ENCODE results near the gene GALNT2.
A peak's percentile ranks its signal among the peaks of the same experiment; 100 is the strongest.

The GALNT2 gene

DNA sequence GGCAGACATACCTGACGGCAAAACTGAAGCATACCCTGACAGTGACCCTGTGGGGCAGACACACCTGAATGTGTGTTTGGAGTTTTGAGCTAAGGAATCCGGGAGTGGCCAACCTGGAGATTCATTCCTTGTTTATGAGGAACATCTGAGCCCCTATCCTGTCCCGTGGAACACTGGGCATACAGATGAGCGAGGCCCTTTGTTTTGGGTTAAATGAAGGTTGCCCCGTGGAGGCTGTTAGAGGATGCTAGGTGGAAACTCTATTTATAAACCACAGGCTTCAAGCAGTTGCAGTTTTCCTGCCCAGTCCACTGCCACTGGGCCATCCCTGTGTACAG lies 18.1 kb downstream of the GALNT2 start:
- Histone ChIP-seq H3K36me3 (ENCODE audit: insufficient read depth, low read length) (peaks cover 5% of the 10 kb centered on the region), H3K27me3 (ENCODE audit: control insufficient read depth, insufficient read depth, low read length) (no peaks in the 10 kb centered on the region), H3K4me1 (ENCODE audit: control insufficient read depth, insufficient read depth, low read length) (peaks cover 66% of the 10 kb centered on the region), H3K4me2 (ENCODE audit: low read length) (peak overlapping the region; percentile 77), H3K9ac (ENCODE audit: low read depth, low read length) (peak overlapping the region; percentile 75), H3K4me3 (ENCODE audit: low read length) (peak overlapping the region; percentile 34), H3K9me3 (replicated peaks; ENCODE audit: low read length) (no peaks in the 10 kb centered on the region)

- Histone ChIP-seq H3K9me3 (replicated peaks; ENCODE audit: low read length) (no peaks in the 10 kb centered on the region), H3K4me3 (ENCODE audit: low read length) (no peak overlapping the region), H3K27me3 (ENCODE audit: control insufficient read depth, insufficient read depth, low read length) (no peaks in the 10 kb centered on the region), H3K4me2 (ENCODE audit: low read length) (peak overlapping the region; percentile 36), H3K4me1 (ENCODE audit: control insufficient read depth, insufficient read depth, low read length) (peaks cover 76% of the 10 kb centered on the region), H3K9ac (ENCODE audit: low read depth, low read length) (peak overlapping the region; percentile 2), H3K36me3 (ENCODE audit: insufficient read depth, low read length) (peaks cover 5% of the 10 kb centered on the region)
These were observed 19.1 kb downstream of the GALNT2 start for GRCh38 chr1:230086151-230086550.

GRCh38 chr1:230087028-230087716 lies 20.1 kb downstream of the GALNT2 start:
- Histone ChIP-seq H3K9me3 (replicated peaks; ENCODE audit: low read length) (no peaks in the 10 kb centered on the region), H3K9ac (ENCODE audit: low read depth, low read length) (peak overlapping the region; percentile 49), H3K4me3 (ENCODE audit: low read length) (no peak overlapping the region), H3K27me3 (ENCODE audit: control insufficient read depth, insufficient read depth, low read length) (no peaks in the 10 kb centered on the region), H3K36me3 (ENCODE audit: insufficient read depth, low read length) (no peaks in the 10 kb centered on the region), H3K4me2 (ENCODE audit: low read length) (peak overlapping the region; percentile 45), H3K4me1 (ENCODE audit: control insufficient read depth, insufficient read depth, low read length) (peaks cover 85% of the 10 kb centered on the region)

GRCh38 chr1:230087717-230088105 lies 20.7 kb downstream of the GALNT2 start:
- Histone ChIP-seq H3K27me3 (ENCODE audit: control insufficient read depth, insufficient read depth, low read length) (no peaks in the 10 kb centered on the region), H3K4me3 (ENCODE audit: low read length) (no peak overlapping the region), H3K9ac (ENCODE audit: low read depth, low read length) (peak overlapping the region; percentile 49), H3K4me1 (ENCODE audit: control insufficient read depth, insufficient read depth, low read length) (peaks cover 90% of the 10 kb centered on the region), H3K36me3 (ENCODE audit: insufficient read depth, low read length) (peaks cover 2% of the 10 kb centered on the region), H3K4me2 (ENCODE audit: low read length) (peak overlapping the region; percentile 45), H3K9me3 (replicated peaks; ENCODE audit: low read length) (no peaks in the 10 kb centered on the region)

- H3K4me2 ChIP-seq (ENCODE audit: low read length), result peak overlapping the region; percentile 72
- H3K27me3 ChIP-seq (ENCODE audit: control insufficient read depth, insufficient read depth, low read length), result no peaks in the 10 kb centered on the region
- no peaks in the 10 kb centered on the region for H3K9me3 ChIP-seq (replicated peaks; ENCODE audit: low read length)
- H3K4me1 ChIP-seq (ENCODE audit: control insufficient read depth, insufficient read depth, low read length), result peaks cover 74% of the 10 kb centered on the region
- H3K36me3 ChIP-seq (ENCODE audit: insufficient read depth, low read length), result peaks cover 13% of the 10 kb centered on the region
- peak overlapping the region; percentile 50 for H3K9ac ChIP-seq (ENCODE audit: low read depth, low read length)
- H3K4me3 ChIP-seq (ENCODE audit: low read length), result peak overlapping the region; percentile 49
These were observed 23.2 kb downstream of the GALNT2 start for GRCh38 chr1:230090194-230090711.

DNA sequence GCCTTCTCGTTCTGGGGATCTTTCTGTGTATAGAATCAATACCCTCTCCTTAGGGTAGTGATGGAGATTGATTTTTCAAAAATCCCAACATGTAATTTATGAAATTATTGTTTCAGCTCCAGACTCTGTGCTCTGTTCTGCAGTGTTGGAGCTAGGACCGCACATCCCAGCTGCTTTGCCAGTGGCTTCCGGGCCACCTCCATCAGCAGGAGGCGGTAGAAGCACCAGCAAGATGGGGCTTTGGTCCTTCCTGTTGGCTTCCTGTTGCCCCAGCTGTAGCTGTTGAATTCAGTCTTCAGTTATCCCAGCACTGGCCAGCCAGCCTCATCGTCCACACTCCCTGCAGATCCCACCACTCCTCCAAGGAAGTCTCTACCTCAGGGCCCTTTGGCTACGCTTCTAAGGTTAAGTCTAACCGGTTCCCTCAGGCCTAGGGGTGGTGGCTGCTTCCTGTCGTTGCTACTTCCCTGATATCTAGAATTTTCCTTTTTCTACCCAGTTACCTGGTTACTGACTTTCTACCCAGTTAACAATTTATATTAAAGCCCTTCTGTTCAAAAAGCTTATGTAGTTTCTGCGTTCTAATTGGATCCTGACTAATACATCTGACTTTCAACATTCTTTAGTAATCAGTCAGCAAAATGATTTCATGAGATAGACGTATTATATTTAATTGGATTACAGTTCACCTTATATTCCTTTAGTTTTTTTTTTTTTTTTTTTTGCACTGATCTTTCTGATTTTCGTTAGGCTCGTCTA lies 24.6 kb downstream of the GALNT2 start:
- peak overlapping the region; percentile 42 for H3K9ac ChIP-seq (ENCODE audit: low read depth, low read length)
- peaks cover 60% of the 10 kb centered on the region for H3K4me1 ChIP-seq (ENCODE audit: control insufficient read depth, insufficient read depth, low read length)

DNA sequence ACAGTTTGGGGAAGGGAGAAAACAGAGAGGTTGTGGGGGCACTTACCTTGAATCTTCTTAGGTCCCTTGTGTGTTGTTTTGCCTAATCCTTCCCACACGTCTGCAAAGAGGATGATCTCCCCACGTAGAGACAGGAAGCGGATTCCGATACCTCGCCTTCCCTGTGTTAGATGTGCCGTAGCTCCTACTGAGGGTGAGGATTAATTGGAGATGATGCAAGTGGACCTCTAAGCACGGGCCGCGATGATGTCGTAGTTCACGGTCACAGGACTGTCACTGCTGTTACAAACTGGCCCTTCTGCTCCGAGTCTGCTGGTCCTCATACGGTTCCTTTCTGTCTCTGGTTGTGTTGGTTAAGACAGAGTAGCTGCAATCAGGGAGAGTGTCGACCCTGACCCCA lies 27.7 kb downstream of the GALNT2 start:
- no peak overlapping the region for H3K9ac ChIP-seq (ENCODE audit: low read depth, low read length)
- H3K27me3 ChIP-seq (ENCODE audit: control insufficient read depth, insufficient read depth, low read length), result no peaks in the 10 kb centered on the region
- no peak overlapping the region for H3K4me2 ChIP-seq (ENCODE audit: low read length)
- H3K36me3 ChIP-seq (ENCODE audit: insufficient read depth, low read length), result peaks cover 17% of the 10 kb centered on the region
- no peak overlapping the region for H3K4me3 ChIP-seq (ENCODE audit: low read length)
- no peaks in the 10 kb centered on the region for H3K9me3 ChIP-seq (replicated peaks; ENCODE audit: low read length)
- H3K4me1 ChIP-seq (ENCODE audit: control insufficient read depth, insufficient read depth, low read length), result peaks cover 32% of the 10 kb centered on the region

More for the DNA sequence above, 24.6 kb downstream of the GALNT2 start:
- Histone ChIP-seq H3K9me3 (replicated peaks; ENCODE audit: low read length) (no peaks in the 10 kb centered on the region), H3K4me3 (ENCODE audit: low read length) (no peak overlapping the region), H3K4me2 (ENCODE audit: low read length) (peak overlapping the region; percentile 33), H3K36me3 (ENCODE audit: insufficient read depth, low read length) (peaks cover 17% of the 10 kb centered on the region), H3K27me3 (ENCODE audit: control insufficient read depth, insufficient read depth, low read length) (no peaks in the 10 kb centered on the region)

DNA sequence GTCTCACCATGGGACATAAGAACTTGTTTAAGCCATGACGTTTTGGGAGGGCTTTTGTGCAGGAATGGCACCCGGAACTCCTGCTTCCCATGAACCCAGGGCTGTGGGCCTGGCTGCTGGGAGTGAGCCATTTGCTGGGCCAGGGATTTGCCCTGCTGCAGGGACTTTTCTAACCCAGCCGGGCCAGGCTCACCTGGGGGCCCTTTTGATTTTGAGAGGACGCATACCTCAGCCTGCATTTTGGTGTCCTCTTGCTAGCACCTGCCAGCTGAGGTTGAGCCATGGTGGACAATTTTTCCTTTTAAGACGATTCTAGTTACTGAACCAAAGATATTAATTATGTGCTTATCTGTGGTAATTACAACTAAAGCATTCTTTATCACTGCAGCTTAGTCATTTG lies 28.9 kb downstream of the GALNT2 start:
- Histone ChIP-seq H3K9ac (ENCODE audit: low read depth, low read length) (no peak overlapping the region), H3K4me1 (ENCODE audit: control insufficient read depth, insufficient read depth, low read length) (peaks cover 21% of the 10 kb centered on the region), H3K4me2 (ENCODE audit: low read length) (no peak overlapping the region), H3K27me3 (ENCODE audit: control insufficient read depth, insufficient read depth, low read length) (no peaks in the 10 kb centered on the region), H3K4me3 (ENCODE audit: low read length) (no peak overlapping the region), H3K9me3 (replicated peaks; ENCODE audit: low read length) (no peaks in the 10 kb centered on the region), H3K36me3 (ENCODE audit: insufficient read depth, low read length) (peaks cover 17% of the 10 kb centered on the region)

DNA sequence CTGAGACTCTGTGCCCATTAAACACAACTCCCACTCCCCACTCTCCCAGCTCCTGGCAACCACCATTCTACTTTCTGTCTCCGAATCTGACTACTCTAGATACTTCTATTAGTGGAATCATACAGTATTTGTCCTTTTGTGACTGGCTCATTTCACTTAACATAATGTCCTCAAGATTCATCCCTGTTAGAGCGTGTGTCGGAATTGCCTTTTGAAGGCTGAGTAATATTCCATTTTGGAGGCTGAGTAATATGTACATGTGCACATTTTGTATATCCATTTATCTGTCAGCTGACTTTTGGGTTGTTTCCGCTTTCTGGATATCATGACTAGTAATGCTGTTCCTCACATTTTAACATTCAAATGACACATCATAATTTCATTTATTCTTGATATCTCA lies 30.3 kb downstream of the GALNT2 start:
- Histone ChIP-seq H3K4me1 (ENCODE audit: control insufficient read depth, insufficient read depth, low read length) (peaks cover 8% of the 10 kb centered on the region), H3K9ac (ENCODE audit: low read depth, low read length) (no peak overlapping the region), H3K4me3 (ENCODE audit: low read length) (no peak overlapping the region), H3K9me3 (replicated peaks; ENCODE audit: low read length) (no peaks in the 10 kb centered on the region), H3K4me2 (ENCODE audit: low read length) (no peak overlapping the region), H3K36me3 (ENCODE audit: insufficient read depth, low read length) (peaks cover 17% of the 10 kb centered on the region), H3K27me3 (ENCODE audit: control insufficient read depth, insufficient read depth, low read length) (no peaks in the 10 kb centered on the region)

DNA sequence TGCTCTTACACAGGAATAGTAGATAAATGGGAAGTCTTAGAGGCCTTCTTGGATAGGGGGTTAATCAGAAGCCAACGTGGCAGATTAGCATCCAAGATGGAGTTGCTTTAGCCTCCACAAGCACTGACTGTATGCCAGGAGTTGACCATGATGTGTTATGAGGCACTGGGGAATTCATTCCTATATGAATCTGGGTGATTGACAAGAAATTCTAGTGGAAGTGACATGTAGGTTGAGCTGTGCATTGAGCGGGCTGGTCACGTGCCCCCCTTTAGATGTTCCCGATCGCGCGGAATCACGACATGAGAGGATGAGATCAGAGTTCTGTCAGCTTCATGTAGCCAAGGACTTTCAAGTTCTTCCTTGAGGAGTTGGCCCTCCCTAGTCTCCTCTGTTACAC lies 31.7 kb downstream of the GALNT2 start:
- no peak overlapping the region for H3K9ac ChIP-seq (ENCODE audit: low read depth, low read length)
- no peaks in the 10 kb centered on the region for H3K27me3 ChIP-seq (ENCODE audit: control insufficient read depth, insufficient read depth, low read length)
- H3K36me3 ChIP-seq (ENCODE audit: insufficient read depth, low read length), result peaks cover 7% of the 10 kb centered on the region
- no peak overlapping the region for H3K4me3 ChIP-seq (ENCODE audit: low read length)
- H3K9me3 ChIP-seq (replicated peaks; ENCODE audit: low read length), result no peaks in the 10 kb centered on the region
- no peak overlapping the region for H3K4me2 ChIP-seq (ENCODE audit: low read length)
- H3K4me1 ChIP-seq (ENCODE audit: control insufficient read depth, insufficient read depth, low read length), result peaks cover 13% of the 10 kb centered on the region

- no peak overlapping the region for H3K9ac ChIP-seq (ENCODE audit: low read depth, low read length)
- H3K4me1 ChIP-seq (ENCODE audit: control insufficient read depth, insufficient read depth, low read length), result peaks cover 20% of the 10 kb centered on the region
- H3K4me2 ChIP-seq (ENCODE audit: low read length), result no peak overlapping the region
- no peak overlapping the region for H3K4me3 ChIP-seq (ENCODE audit: low read length)
- no peaks in the 10 kb centered on the region for H3K27me3 ChIP-seq (ENCODE audit: control insufficient read depth, insufficient read depth, low read length)
- no peaks in the 10 kb centered on the region for H3K9me3 ChIP-seq (replicated peaks; ENCODE audit: low read length)
- peaks cover 7% of the 10 kb centered on the region for H3K36me3 ChIP-seq (ENCODE audit: insufficient read depth, low read length)
These were observed 32.4 kb downstream of the GALNT2 start for GRCh38 chr1:230099465-230099864.

All from skeletal muscle satellite cell (primary cell).